Measurements from ENCODE around the gene ZNF710.
"Not testable (repeated sequence)": the region's sequence is repeated elsewhere in the genome, so short reads cannot be mapped to it uniquely, and the experiment has no call there.

The ZNF710 gene

DNA sequence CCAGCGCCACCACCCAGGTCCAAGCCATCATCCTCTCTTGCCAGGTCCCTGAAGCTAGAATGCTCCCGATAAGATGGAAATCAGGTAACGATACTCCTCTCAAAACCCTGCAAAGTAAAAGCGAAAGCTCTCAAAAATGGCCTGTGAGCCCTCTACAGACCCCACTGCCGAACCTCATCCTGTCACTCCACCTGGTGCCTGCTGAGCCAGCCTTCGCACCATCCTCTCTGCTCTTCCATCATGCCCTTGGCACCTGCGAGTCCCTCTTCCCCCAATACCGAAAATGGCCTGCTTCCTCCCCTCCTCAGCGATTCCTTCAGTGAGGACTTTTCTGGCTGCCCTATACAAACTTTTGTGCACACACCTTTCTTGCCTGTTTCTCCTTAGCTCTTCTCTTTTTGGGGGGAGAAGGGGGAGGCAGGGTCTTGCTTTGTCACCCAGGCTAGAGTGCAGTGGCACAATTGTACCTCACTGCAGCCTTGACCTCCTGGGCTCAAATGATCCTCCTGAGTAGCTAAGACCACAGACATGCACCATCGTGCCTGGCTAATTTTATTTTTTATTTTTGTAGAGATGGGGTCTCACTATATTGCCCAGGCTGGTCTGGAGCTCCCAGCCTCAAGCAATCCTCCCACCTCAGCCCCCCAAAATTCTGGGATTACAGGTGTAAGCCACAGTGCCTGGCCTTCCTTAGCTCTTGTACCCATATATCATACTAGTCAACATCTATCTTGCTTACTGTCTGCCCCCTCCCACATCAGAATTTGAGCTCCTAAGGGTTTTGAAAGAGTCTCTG is 98.1 kb downstream of the ZNF710 start:
- Histone ChIP-seq H3K27ac (ENCODE audit: low read depth, low read length) (no peak overlapping the region), H3K4me1 (ENCODE audit: insufficient read depth, low read length) (peaks cover 6% of the 10 kb centered on the region; the same call in 1 of the 2 replicates), H3K9me3 (ENCODE audit: insufficient read depth, low read depth, low read length) (no peaks in the 10 kb centered on the region), H3K36me3 (ENCODE audit: insufficient read depth, low read length) (no peaks in the 10 kb centered on the region), H3K9ac (ENCODE audit: low read depth, low read length) (no peak overlapping the region), H3K27me3 (ENCODE audit: insufficient read depth, low read length) (peaks cover 16% of the 10 kb centered on the region), H3K4me3 (ENCODE audit: low read length) (no peak overlapping the region)
- WGBS = 91% methylated on average over 9 of the region's 10 CpGs

DNA sequence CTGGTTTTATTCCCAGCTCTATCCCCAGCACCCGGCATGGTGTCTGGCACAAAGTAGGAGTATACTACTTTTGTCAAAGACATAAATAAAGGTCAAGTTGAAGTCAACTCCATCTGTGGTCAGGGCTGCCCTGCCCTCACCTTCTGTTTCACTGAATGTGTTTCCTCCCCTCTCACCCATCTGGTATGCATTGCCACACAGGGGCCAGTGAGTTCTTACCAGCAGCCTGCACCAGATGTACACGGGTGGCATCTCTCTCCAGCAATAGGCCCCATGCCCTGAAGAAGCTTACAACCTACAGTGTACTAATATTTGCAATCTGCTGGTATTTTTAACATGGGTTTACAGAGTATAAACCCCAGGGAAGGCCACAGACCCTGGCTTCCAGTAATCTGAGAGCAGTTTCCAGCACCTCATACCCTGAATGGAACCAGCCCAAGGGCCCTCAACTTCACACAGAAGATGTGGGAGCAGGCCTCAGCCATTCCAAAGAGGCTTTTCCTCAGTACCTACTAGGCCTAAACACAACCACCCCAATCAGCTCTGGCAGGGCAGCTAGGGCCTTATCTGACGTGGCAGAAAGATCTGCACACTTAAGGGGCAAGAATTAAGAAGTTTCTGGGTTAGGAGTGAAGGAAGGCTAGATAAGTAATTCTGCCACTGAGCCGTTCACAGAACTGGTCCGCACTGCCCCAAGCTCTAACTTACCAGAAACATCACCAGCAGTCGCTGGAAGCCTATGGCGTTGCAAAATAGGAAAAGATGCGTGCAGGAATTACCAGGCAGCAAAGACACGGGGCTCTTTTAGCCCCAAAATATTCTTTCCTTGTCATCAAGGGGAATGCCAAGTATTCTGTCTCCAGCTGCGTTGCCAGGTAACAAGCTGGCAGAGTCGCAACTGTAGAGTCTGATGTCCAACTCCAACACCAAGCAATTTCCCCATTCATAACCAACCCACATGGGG is 99.0 kb downstream of the ZNF710 start:
- H3K36me3 ChIP-seq (ENCODE audit: insufficient read depth, low read length) = no peaks in the 10 kb centered on the region
- no peak overlapping the region for H3K4me3 ChIP-seq (ENCODE audit: low read length)
- peaks cover 24% of the 10 kb centered on the region for H3K27me3 ChIP-seq (ENCODE audit: insufficient read depth, low read length)
- H3K4me1 ChIP-seq (ENCODE audit: insufficient read depth, low read length) = peaks cover 6% of the 10 kb centered on the region; the same call in 1 of the 2 replicates
- H3K27ac ChIP-seq (ENCODE audit: low read depth, low read length) = no peak overlapping the region
- 93% methylated on average over 11 of the region's 11 CpGs for WGBS
- no peak overlapping the region for H3K9ac ChIP-seq (ENCODE audit: low read depth, low read length)
- no peaks in the 10 kb centered on the region for H3K9me3 ChIP-seq (ENCODE audit: insufficient read depth, low read depth, low read length)

- WGBS = 9% methylated on average over 40 of the region's 40 CpGs
- peaks cover 24% of the 10 kb centered on the region for H3K27me3 ChIP-seq (ENCODE audit: insufficient read depth, low read length)
- peaks cover 8% of the 10 kb centered on the region for H3K4me1 ChIP-seq (ENCODE audit: insufficient read depth, low read length)
- no peaks in the 10 kb centered on the region for H3K9me3 ChIP-seq (ENCODE audit: insufficient read depth, low read depth, low read length)
- peak overlapping the region; percentile 90 for H3K9ac ChIP-seq (ENCODE audit: low read depth, low read length)
- H3K27ac ChIP-seq (ENCODE audit: low read depth, low read length) = no peak overlapping the region
- H3K4me3 ChIP-seq (ENCODE audit: low read length) = peak overlapping the region; percentile 91
- H3K36me3 ChIP-seq (ENCODE audit: insufficient read depth, low read length) = no peaks in the 10 kb centered on the region
Measured at GRCh38 chr15:90101130-90101968, 100.2 kb downstream of the ZNF710 start.

DNA sequence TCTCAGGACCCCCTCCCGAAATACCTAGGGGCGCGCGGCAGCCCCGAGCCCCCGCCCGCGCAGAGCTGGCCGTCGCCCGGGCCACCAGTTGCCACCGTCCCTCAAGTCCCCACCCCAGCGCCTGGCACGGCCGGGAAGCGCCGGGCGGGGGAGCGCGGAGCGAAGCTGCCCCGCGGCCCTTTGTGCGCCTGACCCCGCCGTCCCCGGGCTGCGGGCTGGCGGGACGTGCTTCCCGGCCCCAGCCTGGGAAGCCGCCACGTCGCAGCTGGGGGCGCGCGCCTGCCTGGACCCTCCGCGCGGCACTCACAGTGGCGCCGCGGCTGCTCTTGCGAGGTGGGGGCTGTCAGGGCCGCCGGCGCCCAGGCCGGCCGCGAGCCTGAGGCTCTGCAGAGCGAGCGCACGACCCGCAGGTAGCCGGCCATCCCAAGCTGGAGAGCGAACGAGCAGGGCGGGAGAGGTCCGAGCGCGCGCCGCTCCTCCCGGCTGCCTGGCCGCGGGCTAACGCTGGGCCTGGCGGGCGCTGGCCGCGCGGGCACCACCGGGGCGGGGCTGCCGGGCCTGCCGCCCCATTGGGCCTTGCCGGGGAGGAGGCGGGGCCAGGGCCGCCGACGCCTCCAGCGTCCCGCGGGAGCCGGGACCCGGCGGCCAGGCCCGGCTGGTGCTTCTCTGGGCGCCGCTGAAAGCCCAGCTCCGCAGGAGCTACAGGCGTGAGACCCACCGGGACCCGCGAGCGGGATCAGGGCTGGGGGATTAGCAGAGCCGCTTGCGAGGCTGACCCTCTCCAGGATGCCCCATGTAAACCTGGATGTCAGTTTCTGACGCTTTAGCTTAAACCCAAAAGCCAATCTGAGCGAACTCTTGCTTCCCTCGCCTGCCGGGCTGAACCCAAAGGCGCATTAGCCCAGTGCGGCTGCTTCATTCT is 101.1 kb downstream of the ZNF710 start, which contains the start of gene IDH2:
Gene IDH2, minus strand, starts transcription at position 500 of the 922 bp plus-strand sequence. Its CDS starts 78 bp downstream, at position 422.
- Histone ChIP-seq H3K36me3 (ENCODE audit: insufficient read depth, low read length) (no peaks in the 10 kb centered on the region), H3K9ac (ENCODE audit: low read depth, low read length) (peak within 1 kb of the TSS; percentile 90), H3K4me3 (ENCODE audit: low read length) (peak within 1 kb of the TSS; percentile 91), H3K4me1 (ENCODE audit: insufficient read depth, low read length) (peaks cover 15% of the 10 kb centered on the region), H3K27me3 (ENCODE audit: insufficient read depth, low read length) (peaks cover 24% of the 10 kb centered on the region), H3K27ac (ENCODE audit: low read depth, low read length) (peak within 1 kb of the TSS; percentile 65; the same call in 1 of the 2 replicates), H3K9me3 (ENCODE audit: insufficient read depth, low read depth, low read length) (no peaks in the 10 kb centered on the region)
- WGBS = under 1% methylated on average over 104 of the region's 104 CpGs

DNA sequence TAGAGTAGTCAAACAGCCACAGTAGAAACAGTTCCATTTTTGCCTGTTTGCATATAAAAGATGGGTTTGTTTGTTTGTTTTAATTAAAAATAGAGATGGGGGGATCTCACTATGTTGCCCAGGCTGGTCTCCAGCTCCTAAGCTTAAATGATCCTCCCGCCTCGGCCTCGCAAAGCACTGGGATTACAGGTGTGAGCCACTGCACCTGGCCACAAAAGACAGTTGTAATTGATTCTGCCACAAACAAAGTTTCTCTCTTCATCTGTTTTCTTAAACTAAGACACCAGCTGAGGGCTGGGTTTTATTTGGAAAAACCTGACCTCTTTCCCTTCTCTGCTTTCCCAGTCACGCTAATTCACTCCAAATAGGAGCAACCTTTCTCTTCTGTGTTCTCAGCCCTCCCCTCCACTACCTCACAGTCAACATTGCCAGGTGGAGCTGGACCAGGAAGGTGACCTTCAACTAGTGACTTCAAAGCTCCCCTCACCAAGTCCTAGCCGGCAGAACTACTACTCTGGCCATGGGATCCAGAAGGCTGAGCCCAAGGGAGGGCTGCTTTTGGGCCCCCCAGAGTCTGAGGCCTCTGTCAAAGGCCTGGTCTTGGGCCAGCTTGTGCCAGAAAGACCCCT is 102.7 kb downstream of the ZNF710 start:
- Histone ChIP-seq H3K9ac (ENCODE audit: low read depth, low read length) (no peak overlapping the region), H3K36me3 (ENCODE audit: insufficient read depth, low read length) (no peaks in the 10 kb centered on the region), H3K27me3 (ENCODE audit: insufficient read depth, low read length) (peaks cover 24% of the 10 kb centered on the region), H3K4me3 (ENCODE audit: low read length) (no peak overlapping the region), H3K27ac (ENCODE audit: low read depth, low read length) (no peak overlapping the region), H3K4me1 (ENCODE audit: insufficient read depth, low read length) (peaks cover 9% of the 10 kb centered on the region; the same call in 1 of the 2 replicates), H3K9me3 (ENCODE audit: insufficient read depth, low read depth, low read length) (no peaks in the 10 kb centered on the region)
- 89% methylated on average over 5 of the region's 5 CpGs for WGBS

- H3K4me1 ChIP-seq (ENCODE audit: insufficient read depth, low read length) = peaks cover 9% of the 10 kb centered on the region; the same call in 1 of the 2 replicates
- H3K36me3 ChIP-seq (ENCODE audit: insufficient read depth, low read length) = no peaks in the 10 kb centered on the region
- no peak overlapping the region for H3K4me3 ChIP-seq (ENCODE audit: low read length)
- WGBS = 85% methylated on average over 4 of the region's 4 CpGs
- H3K27me3 ChIP-seq (ENCODE audit: insufficient read depth, low read length) = peaks cover 24% of the 10 kb centered on the region
- no peak overlapping the region for H3K9ac ChIP-seq (ENCODE audit: low read depth, low read length)
- no peaks in the 10 kb centered on the region for H3K9me3 ChIP-seq (ENCODE audit: insufficient read depth, low read depth, low read length)
- no peak overlapping the region for H3K27ac ChIP-seq (ENCODE audit: low read depth, low read length)
Measured at GRCh38 chr15:90104551-90104950, 103.4 kb downstream of the ZNF710 start.

DNA sequence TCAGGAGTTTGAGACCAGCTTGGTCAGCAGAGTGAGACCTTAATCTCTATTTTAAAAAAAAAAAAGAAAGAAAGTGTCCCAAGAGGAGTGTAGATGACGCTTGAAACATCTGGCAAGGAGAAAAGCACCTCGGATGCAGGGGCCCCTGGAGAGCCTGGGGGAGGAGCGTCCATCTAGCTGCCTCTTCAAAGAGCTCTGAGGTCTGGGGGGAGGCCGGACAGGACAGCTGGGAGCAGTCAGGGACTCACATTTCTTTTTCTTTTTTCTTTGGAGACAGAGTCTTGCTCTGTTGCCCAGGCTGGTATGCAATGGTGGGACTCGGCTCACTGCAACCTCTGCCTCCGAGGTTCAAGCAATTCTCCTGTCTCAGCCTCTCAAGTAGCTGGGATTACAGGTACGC is 104.4 kb downstream of the ZNF710 start:
- WGBS = 89% methylated on average over 7 of the region's 7 CpGs
- H3K36me3 ChIP-seq (ENCODE audit: insufficient read depth, low read length) = no peaks in the 10 kb centered on the region
- H3K9me3 ChIP-seq (ENCODE audit: insufficient read depth, low read depth, low read length) = no peaks in the 10 kb centered on the region
- H3K4me3 ChIP-seq (ENCODE audit: low read length) = no peak overlapping the region
- peaks cover 24% of the 10 kb centered on the region for H3K27me3 ChIP-seq (ENCODE audit: insufficient read depth, low read length)
- H3K4me1 ChIP-seq (ENCODE audit: insufficient read depth, low read length) = peaks cover 9% of the 10 kb centered on the region; the same call in 1 of the 2 replicates
- no peak overlapping the region for H3K9ac ChIP-seq (ENCODE audit: low read depth, low read length)
- H3K27ac ChIP-seq (ENCODE audit: low read depth, low read length) = no peak overlapping the region

DNA sequence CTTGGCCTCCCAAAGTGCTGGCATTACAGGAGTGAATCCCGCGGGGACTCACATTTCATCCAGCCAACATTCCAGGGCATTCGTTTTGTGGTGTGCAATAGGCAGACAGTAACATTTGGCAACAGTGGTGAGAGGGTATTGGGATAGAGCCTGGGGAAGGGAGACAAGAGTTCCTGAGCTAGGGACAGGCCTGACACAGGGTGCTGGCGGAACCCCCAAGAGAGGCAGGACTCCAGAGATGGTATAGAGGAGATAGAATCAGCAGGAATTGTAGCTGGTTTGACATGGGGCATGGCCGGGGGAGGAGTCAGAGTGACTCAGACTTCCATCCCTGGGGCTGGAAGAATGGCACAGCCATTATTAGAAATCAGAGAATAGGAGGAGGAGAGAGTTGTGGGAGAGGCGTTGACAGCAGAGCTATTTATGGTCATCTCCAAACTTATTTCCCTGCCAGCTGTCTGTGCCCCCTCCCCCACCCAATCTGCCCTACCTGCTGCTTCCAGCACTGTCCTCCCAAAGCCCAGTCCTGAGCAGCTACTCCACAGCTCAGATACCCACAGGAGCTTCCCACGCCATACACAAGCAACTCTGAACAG is 105.5 kb downstream of the ZNF710 start:
- WGBS = 63% methylated on average over 7 of the region's 7 CpGs
- peaks cover 9% of the 10 kb centered on the region; the same call in 1 of the 2 replicates for H3K4me1 ChIP-seq (ENCODE audit: insufficient read depth, low read length)
- no peaks in the 10 kb centered on the region for H3K36me3 ChIP-seq (ENCODE audit: insufficient read depth, low read length)
- H3K9me3 ChIP-seq (ENCODE audit: insufficient read depth, low read depth, low read length) = no peaks in the 10 kb centered on the region
- no peak overlapping the region for H3K4me3 ChIP-seq (ENCODE audit: low read length)
- H3K27ac ChIP-seq (ENCODE audit: low read depth, low read length) = no peak overlapping the region
- peaks cover 24% of the 10 kb centered on the region for H3K27me3 ChIP-seq (ENCODE audit: insufficient read depth, low read length)
- no peak overlapping the region for H3K9ac ChIP-seq (ENCODE audit: low read depth, low read length)

GRCh38 chr15:90108038-90108437 is 106.9 kb downstream of the ZNF710 start:
- H3K9ac ChIP-seq (ENCODE audit: low read depth, low read length); H3K27ac ChIP-seq (ENCODE audit: low read depth, low read length); H3K4me3 ChIP-seq (ENCODE audit: low read length); H3K9me3 ChIP-seq (ENCODE audit: insufficient read depth, low read depth, low read length); H3K36me3 ChIP-seq (ENCODE audit: insufficient read depth, low read length); H3K4me1 ChIP-seq (ENCODE audit: insufficient read depth, low read length): not testable (repeated sequence)
- 100% methylated on average over 4 of the region's 5 CpGs for WGBS
- H3K27me3 ChIP-seq (ENCODE audit: insufficient read depth, low read length) = peaks cover 20% of the 10 kb centered on the region
